Hepatocyte (in vitro differentiated cells): ENCODE data around the gene GPR55.

Source experiments
- EZH2 ChIP-seq: fragments of 200-600 bp; sonication (generic); IDR thresholded peaks from 2 replicates; pipeline ENCODE4 v1.6.1; 2016; ENCODE audit warnings: antibody characterized with exemption, mild to moderate bottlenecking, borderline replicate concordance
- EZH2phosphoT487 ChIP-seq: fragments of 200-600 bp; sonication (generic); IDR thresholded peaks from one replicate; pipeline ENCODE4 v1.6.1; 2018; ENCODE audit warnings: antibody characterized with exemption, mild to moderate bottlenecking, low read depth, moderate library complexity; ENCODE audit not compliant: unreplicated experiment, severe bottlenecking
- TF ChIP-seq, protein P1 (sequence below): fragments of 200-600 bp; sonication (generic); IDR thresholded peaks from 2 replicates; pipeline ENCODE4 v1.5.1; 2016; ENCODE audit warnings: antibody characterized with exemption, mild to moderate bottlenecking; ENCODE audit not compliant: poor library complexity

DNA sequence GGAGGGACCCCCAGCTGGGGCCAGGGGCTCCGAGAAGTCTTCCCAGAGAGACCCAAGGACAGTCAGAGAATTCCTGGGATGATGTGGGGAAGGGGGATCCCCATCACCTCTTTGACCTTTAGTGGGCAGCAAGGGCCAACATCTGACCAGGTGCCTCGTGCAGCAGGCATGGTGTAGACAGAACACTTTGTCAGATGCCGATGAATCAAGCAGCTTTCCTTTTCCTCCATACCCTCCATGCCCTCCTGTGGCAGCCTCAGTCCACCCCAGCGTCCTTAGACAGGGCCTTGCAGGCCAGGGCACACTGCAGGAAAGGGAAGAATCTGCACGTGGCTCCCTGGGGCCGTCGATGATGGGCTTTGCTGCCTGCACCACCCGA is 26.3 kb downstream of the GPR55 start:
- TF ChIP-seq, protein P1, sequence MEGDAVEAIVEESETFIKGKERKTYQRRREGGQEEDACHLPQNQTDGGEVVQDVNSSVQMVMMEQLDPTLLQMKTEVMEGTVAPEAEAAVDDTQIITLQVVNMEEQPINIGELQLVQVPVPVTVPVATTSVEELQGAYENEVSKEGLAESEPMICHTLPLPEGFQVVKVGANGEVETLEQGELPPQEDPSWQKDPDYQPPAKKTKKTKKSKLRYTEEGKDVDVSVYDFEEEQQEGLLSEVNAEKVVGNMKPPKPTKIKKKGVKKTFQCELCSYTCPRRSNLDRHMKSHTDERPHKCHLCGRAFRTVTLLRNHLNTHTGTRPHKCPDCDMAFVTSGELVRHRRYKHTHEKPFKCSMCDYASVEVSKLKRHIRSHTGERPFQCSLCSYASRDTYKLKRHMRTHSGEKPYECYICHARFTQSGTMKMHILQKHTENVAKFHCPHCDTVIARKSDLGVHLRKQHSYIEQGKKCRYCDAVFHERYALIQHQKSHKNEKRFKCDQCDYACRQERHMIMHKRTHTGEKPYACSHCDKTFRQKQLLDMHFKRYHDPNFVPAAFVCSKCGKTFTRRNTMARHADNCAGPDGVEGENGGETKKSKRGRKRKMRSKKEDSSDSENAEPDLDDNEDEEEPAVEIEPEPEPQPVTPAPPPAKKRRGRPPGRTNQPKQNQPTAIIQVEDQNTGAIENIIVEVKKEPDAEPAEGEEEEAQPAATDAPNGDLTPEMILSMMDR: no peak
- TF ChIP-seq EZH2phosphoT487 (no peak), EZH2 (no peak)
